PC-3 (cell line): Measurements from ENCODE around the gene SPATA6L. TPM values are rescaled to one million over a fixed set of nuclear protein-coding genes. Genes with fewer than 3 reads are reported as not detected.

Experiments used
- ATAC-seq: fragments of 200-7000 bp; cut with Tn5 transposase; 2 replicates; pipeline ENCODE4 v1.9.1; 2020; ENCODE audit warnings: mild to moderate bottlenecking, moderate library complexity
- BruUV-seq: library from RNA; stranded (reverse); fragments of 400-500 nt; replicated peaks from 2 replicates; lab custom pipeline; 2021; lab: Mats Ljungman, UMichigan
- CTCF ChIA-PET: fragments of 300-600 bp; sonication (Branson Sonifier 250); formaldehyde crosslinking; loops from one replicate; lab custom pipeline; 2022; ENCODE audit warnings: antibody characterized with exemption; lab: Charles Lee
- POLR2A ChIA-PET: fragments of 300-600 bp; sonication (Branson Sonifier 250); formaldehyde crosslinking; loops from one replicate; lab custom pipeline; 2022; ENCODE audit warnings: antibody characterized with exemption; ENCODE audit not compliant: unreplicated experiment; lab: Charles Lee
- DNase-seq: peaks from one replicate; pipeline ENCODE4 v3.0.0-alpha.2; 2015
- H2AFZ ChIP-seq: fragments of 300-600 bp; sonication (generic); 2 replicates; pipeline ENCODE4 v1.6.0; 2016; ENCODE audit warnings: antibody characterized with exemption, low read length
- H3F3A ChIP-seq: fragments of 300-600 bp; sonication (generic); one replicate; pipeline ENCODE4 v1.6.0; 2017; ENCODE audit warnings: antibody characterized with exemption, low read length, control low read depth, mild to moderate bottlenecking; ENCODE audit not compliant: unreplicated experiment
- H3K27ac ChIP-seq: fragments of 300-600 bp; sonication (generic); 2 replicates; pipeline ENCODE4 v1.5.1; 2016; ENCODE audit warnings: mild to moderate bottlenecking, low read length
- H3K27me3 ChIP-seq: fragments of 300-600 bp; sonication (generic); 2 replicates; pipeline ENCODE4 v1.6.1; 2016; ENCODE audit warnings: low read length, mixed read lengths
- H3K36me3 ChIP-seq: fragments of 300-600 bp; sonication (generic); 2 replicates; pipeline ENCODE4 v1.6.1; 2016; ENCODE audit warnings: low read depth, mixed run types, low read length, mixed read lengths
- H3K4me1 ChIP-seq: fragments of 300-600 bp; sonication (generic); 2 replicates; pipeline ENCODE4 v1.5.1; 2016; ENCODE audit warnings: low read length; ENCODE audit not compliant: insufficient read depth
- H3K4me2 ChIP-seq: fragments of 300-600 bp; sonication (generic); 2 replicates; pipeline ENCODE4 v1.6.0; 2016; ENCODE audit warnings: low read length
- H3K4me3 ChIP-seq: fragments of 300-600 bp; sonication (generic); 2 replicates; pipeline ENCODE4 v1.5.1; 2016; ENCODE audit warnings: mild to moderate bottlenecking, low read length, mixed read lengths
- H3K79me2 ChIP-seq: fragments of 300-600 bp; sonication (generic); 2 replicates; pipeline ENCODE4 v1.6.1; 2017; ENCODE audit warnings: low read length, mixed read lengths
- H3K9ac ChIP-seq: fragments of 300-600 bp; sonication (generic); 2 replicates; pipeline ENCODE4 v1.6.0; 2016; ENCODE audit warnings: mild to moderate bottlenecking, low read length
- H3K9me2 ChIP-seq: fragments of 300-600 bp; sonication (generic); replicated peaks from 2 replicates; pipeline ENCODE4 v1.6.1; 2016; ENCODE audit warnings: mixed run types, low read length, mixed read lengths
- H3K9me3 ChIP-seq: fragments of 300-600 bp; sonication (generic); 2 replicates; pipeline ENCODE4 v1.6.1; 2016; ENCODE audit warnings: low read length, mixed read lengths
- H4K20me1 ChIP-seq: fragments of 300-600 bp; sonication (generic); 2 replicates; pipeline ENCODE4 v1.6.1; 2016; ENCODE audit warnings: low read length, mixed read lengths
- CTCF ChIP-seq: fragments of 300-600 bp; sonication (generic); conservative IDR thresholded peaks from 2 replicates; pipeline ENCODE4 v1.5.1; 2017; ENCODE audit warnings: antibody characterized with exemption, low read depth, mild to moderate bottlenecking, low read length
- EZH2 ChIP-seq: fragments of 300-600 bp; sonication (generic); IDR thresholded peaks from one replicate; pipeline ENCODE4 v1.6.1; 2017; ENCODE audit warnings: antibody characterized with exemption, mild to moderate bottlenecking, low read length; ENCODE audit not compliant: unreplicated experiment
- EZH2phosphoT487 ChIP-seq: fragments of 300-600 bp; sonication (generic); IDR thresholded peaks from 2 replicates; pipeline ENCODE4 v1.6.1; 2018; ENCODE audit warnings: mild to moderate bottlenecking, antibody characterized with exemption, low read length, borderline replicate concordance
- intact Hi-C: fragments of 100-400 bp; cut with micrococcal nuclease; formaldehyde crosslinking; loops from 2 replicates; pipeline ENCODE4 v1.9.0; 2023
- total RNA-seq: library from RNA; depleted of rRNA; stranded (reverse); fragments of >200 nt; gene quantifications from 2 replicates; pipeline ENCODE4 v1.2.3, GENCODE V29; 2014

Gene SPATA6L
- total RNA-seq, 1 experiment from 2014 or later: not detected

- intact Hi-C loops: no loop called here
- no peak for ATAC-seq
- Histone ChIP-seq H3K27ac (no peak overlapping the region), H3K9ac (no peak overlapping the region), H3K79me2 (no peaks in the 10 kb centered on the region), H3K4me1 (no peaks in the 10 kb centered on the region), H3K9me2 (no peaks in the 10 kb centered on the region), H3K36me3 (no peaks in the 10 kb centered on the region; the same call in 1 of the 2 replicates), H3K9me3 (no peaks in the 10 kb centered on the region), H3K4me2 (no peak overlapping the region), H3K4me3 (no peak overlapping the region), H3K27me3 (no peaks in the 10 kb centered on the region), H3F3A (no peaks in the 10 kb centered on the region), H2AFZ (no peak overlapping the region), H4K20me1 (no peaks in the 10 kb centered on the region)
- BruUV-seq: no TSS peak
- no peak for DNase-seq
- ChIA-PET POLR2A (no interaction called here), CTCF (no interaction called here)
- TF ChIP-seq EZH2phosphoT487 (no peak), EZH2 (no peak), CTCF (no peak)
Measured at GRCh38 chr9:4690144-4690543, 23.9 kb upstream of the SPATA6L start.

GRCh38 chr9:4689687-4690104 is 23.4 kb upstream of the SPATA6L start:
- Histone ChIP-seq H2AFZ (no peak overlapping the region), H3K9me2 (no peaks in the 10 kb centered on the region), H3K27ac (no peak overlapping the region), H3K4me3 (no peak overlapping the region), H3F3A (no peaks in the 10 kb centered on the region), H3K4me2 (no peak overlapping the region), H3K9ac (no peak overlapping the region), H3K27me3 (no peaks in the 10 kb centered on the region), H3K79me2 (no peaks in the 10 kb centered on the region), H3K36me3 (no peaks in the 10 kb centered on the region; the same call in 1 of the 2 replicates), H4K20me1 (no peaks in the 10 kb centered on the region), H3K9me3 (no peaks in the 10 kb centered on the region), H3K4me1 (no peaks in the 10 kb centered on the region)
- ChIA-PET POLR2A (no interaction called here), CTCF (no interaction called here)
- TF ChIP-seq EZH2phosphoT487 (no peak), CTCF (no peak), EZH2 (no peak)
- intact Hi-C loops: no loop called here
- DNase-seq (no peak), ATAC-seq (no peak)
- no TSS peak for BruUV-seq

- H3K9ac ChIP-seq: no peak overlapping the region
- ChIA-PET CTCF (no interaction called here), POLR2A (no interaction called here)
- intact Hi-C loops: no loop called here
- no peaks in the 10 kb centered on the region for H3K4me1 ChIP-seq
- no peak overlapping the region for H2AFZ ChIP-seq
- BruUV-seq: no TSS peak
- no peak for DNase-seq
- no peaks in the 10 kb centered on the region for H3K27me3 ChIP-seq
- H3K79me2 ChIP-seq: no peaks in the 10 kb centered on the region
- H3K9me3 ChIP-seq: no peaks in the 10 kb centered on the region
- H4K20me1 ChIP-seq: no peaks in the 10 kb centered on the region
- no peak overlapping the region for H3K4me3 ChIP-seq
- H3K9me2 ChIP-seq: no peaks in the 10 kb centered on the region
- H3K36me3 ChIP-seq: no peaks in the 10 kb centered on the region; the same call in 1 of the 2 replicates
- no peak overlapping the region for H3K27ac ChIP-seq
- no peak overlapping the region for H3K4me2 ChIP-seq
- no peaks in the 10 kb centered on the region for H3F3A ChIP-seq
- ATAC-seq: no peak
- TF ChIP-seq EZH2phosphoT487 (no peak), EZH2 (no peak), CTCF (no peak)
Measured at GRCh38 chr9:4689021-4689420, 22.7 kb upstream of the SPATA6L start.
